ENCODE measurements around the gene CDY2A.
"Not testable (repeated sequence)": the region's sequence is repeated elsewhere in the genome, so short reads cannot be mapped to it uniquely, and the experiment has no call there.

The CDY2A gene, protein sequence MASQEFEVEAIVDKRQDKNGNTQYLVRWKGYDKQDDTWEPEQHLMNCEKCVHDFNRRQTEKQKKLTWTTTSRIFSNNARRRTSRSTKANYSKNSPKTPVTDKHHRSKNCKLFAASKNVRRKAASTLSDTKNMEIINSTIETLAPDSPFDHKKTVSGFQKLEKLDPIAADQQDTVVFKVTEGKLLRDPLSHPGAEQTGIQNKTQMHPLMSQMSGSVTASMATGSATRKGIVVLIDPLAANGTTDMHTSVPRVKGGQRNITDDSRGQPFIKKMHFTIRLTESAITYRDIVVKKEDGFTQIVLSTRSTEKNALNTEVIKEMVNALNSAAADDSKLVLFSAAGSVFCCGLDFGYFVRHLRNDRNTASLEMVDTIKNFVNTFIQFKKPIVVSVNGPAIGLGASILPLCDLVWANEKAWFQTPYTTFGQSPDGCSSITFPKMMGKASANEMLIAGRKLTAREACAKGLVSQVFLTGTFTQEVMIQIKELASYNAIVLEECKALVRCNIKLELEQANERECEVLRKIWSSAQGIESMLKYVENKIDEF

DNA sequence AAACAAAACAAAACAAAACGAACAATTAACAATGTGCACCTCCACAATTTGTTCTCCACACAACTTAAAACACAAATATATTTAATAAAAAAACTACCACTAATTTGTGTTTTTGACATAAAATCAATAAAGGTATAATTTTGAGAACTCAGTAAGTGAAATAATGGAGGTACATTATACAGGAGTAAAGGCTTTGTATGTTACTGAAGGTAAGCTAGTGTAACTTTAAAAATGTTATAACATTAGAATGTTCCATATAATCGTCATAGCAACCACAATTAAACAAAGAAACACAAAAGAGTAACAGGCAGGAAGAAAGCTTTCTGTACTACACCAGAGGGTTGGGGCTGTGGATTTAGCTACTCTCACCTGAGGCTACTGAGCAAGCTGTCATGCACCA lies at the start of gene CDY2A:
CDY2A (plus strand) TSS at position 301 of the 400 bp plus-strand sequence. CDS start 328 bp downstream, outside the sequence.
- not testable (repeated sequence) for ATAC-seq (replicated peaks); H3K4me1 Mint-ChIP-seq; H3K36me3 Mint-ChIP-seq; H3K9me3 Mint-ChIP-seq; H3K27ac Mint-ChIP-seq; DNase-seq; H3K27me3 Mint-ChIP-seq; H3K4me3 Mint-ChIP-seq

DNA sequence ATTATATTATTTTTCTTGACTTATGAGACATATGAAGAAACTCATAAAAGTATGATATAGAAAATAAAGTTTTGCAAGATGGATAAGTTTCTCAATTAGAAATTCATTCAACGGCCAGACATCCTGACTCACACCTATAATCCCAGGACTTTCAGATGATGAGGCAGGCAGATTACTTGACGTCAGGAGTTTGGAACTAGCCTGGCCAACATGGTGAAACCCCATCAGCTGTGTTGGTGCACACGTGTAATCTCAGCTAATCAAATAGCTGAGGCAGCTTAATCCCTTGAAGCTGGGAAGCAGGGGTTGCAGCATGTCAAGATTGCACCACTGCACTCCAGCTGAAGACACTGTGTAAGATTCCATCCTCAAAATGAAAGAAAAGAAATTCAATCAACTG lies 28.0 kb upstream of the CDY2A start:
- not testable (repeated sequence) for H3K27me3 Mint-ChIP-seq; H3K4me3 Mint-ChIP-seq; H3K9me3 Mint-ChIP-seq; ATAC-seq (replicated peaks); H3K4me1 Mint-ChIP-seq; H3K27ac Mint-ChIP-seq; H3K36me3 Mint-ChIP-seq; DNase-seq

DNA sequence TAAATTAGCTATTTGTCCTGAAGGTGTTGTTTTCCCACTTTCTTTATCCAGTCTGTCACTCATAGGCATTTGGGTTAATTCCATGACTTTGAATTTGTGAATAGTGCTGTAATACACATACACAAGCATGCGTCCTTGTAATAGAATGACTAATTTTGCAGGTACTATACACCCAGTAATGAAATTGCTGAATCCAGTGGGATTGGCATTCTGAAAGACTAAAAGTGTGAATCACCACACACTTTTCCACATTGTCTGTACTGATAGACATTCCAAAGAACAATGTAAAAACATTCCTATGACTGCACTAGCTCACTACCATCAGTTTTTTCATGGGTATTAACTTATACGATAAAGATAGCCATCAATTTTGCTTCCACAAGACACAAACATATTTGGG lies 27.3 kb upstream of the CDY2A start:
- not testable (repeated sequence) for ATAC-seq (replicated peaks); H3K9me3 Mint-ChIP-seq; H3K27me3 Mint-ChIP-seq; H3K4me3 Mint-ChIP-seq; H3K4me1 Mint-ChIP-seq; DNase-seq; H3K36me3 Mint-ChIP-seq; H3K27ac Mint-ChIP-seq

DNA sequence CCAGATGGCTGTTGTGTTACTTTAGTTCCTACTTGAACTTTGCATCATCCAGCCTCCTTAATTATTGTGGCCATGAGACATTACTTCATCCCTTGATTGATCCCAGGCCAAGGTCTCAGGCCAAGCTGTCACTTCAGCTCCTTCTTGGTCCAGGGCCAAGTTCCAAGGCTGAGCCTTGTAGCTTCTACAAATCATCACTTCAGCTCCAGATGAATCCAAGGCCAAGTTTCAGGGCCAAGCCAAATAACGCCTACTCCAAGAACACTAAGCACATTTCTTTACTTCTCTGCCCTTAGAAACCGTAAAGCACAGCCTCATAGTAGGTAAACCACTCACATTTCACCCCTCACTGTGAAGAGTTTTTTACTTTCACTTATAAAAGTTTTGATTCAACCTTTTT lies 1.7 kb upstream of the CDY2A start:
- H3K27ac Mint-ChIP-seq; H3K4me3 Mint-ChIP-seq; ATAC-seq (replicated peaks); H3K9me3 Mint-ChIP-seq; H3K36me3 Mint-ChIP-seq; H3K27me3 Mint-ChIP-seq; H3K4me1 Mint-ChIP-seq; DNase-seq: not testable (repeated sequence)

DNA sequence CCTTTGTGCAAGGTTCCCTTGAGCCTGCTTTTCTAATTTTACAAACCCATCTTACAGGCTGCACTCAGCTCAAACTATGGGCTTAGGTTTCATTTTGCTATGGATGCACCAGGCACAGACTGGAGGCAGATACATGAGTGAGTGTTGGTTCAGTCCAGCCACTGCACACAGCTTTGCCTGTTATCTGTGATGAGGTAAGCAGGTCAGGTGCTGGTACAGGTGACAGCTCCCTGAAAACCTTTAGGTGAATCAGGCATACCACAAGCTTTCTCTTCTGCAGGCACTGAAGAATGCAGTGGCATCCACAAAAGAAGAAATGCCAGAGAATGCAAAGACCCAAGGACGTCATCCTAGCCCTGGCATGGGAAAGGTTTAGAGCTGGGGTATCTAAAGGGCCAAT lies 3.3 kb downstream of the CDY2A start:
- not testable (repeated sequence) for H3K4me1 Mint-ChIP-seq; ATAC-seq (replicated peaks); H3K27ac Mint-ChIP-seq; H3K9me3 Mint-ChIP-seq; H3K36me3 Mint-ChIP-seq; DNase-seq; H3K4me3 Mint-ChIP-seq; H3K27me3 Mint-ChIP-seq

DNA sequence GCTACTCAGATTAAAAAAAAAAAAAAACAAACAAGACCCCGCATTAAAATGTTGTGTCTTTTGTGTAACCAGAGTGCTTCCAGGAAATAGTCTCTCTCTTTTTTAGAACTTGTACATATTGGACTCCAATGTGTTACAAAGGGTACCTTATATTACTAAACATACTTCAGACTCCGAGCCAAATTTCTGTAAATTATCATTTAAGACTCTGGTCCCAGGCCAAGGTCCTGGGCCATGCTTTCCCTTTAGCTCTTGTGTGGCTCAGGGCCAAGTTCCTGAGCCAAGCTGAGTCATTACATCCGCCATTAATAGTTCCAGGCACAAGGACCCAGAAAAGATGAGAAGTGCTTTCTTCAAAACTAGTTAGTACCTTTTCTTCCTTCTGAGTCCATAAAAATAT lies 4.6 kb downstream of the CDY2A start:
- not testable (repeated sequence) for ATAC-seq (replicated peaks); DNase-seq; H3K27me3 Mint-ChIP-seq; H3K9me3 Mint-ChIP-seq; H3K4me1 Mint-ChIP-seq; H3K27ac Mint-ChIP-seq; H3K36me3 Mint-ChIP-seq; H3K4me3 Mint-ChIP-seq

DNA sequence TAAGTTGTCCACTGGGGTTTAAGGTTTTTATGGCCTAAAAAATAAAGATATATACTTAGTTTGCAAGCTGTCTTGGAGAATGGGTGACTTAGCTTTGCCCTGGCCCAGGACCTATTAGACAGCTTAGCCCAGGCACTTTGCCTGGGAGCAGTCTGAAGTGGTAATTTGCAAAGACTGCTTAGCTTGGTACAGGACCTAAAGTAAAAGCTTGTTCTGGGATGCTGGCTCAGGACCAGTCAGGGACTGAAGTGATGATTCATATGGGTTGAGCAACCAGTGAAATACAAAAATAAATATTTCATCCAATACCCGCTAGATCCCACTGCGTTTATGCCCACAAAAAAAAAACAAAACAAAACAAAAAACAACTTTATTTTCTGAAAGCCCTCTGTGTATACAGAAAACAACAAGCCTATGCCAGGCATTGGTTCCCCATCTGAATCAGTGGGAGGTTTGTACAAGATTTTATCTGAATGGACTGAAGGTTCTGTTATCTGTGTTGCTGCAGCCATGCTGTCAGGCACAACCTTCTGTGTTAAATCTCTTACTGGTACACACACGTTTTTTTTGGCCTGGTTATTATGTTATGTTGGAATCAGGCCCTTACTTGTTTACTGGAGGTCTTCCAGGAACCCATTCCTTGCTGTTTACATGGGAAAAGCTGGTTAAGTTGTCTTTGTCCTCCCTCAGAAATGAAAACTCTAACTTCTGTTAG lies 8.7 kb downstream of the CDY2A start:
- H3K4me1 Mint-ChIP-seq; ATAC-seq (replicated peaks); DNase-seq; H3K4me3 Mint-ChIP-seq; H3K9me3 Mint-ChIP-seq; H3K27me3 Mint-ChIP-seq; H3K27ac Mint-ChIP-seq; H3K36me3 Mint-ChIP-seq: not testable (repeated sequence)

DNA sequence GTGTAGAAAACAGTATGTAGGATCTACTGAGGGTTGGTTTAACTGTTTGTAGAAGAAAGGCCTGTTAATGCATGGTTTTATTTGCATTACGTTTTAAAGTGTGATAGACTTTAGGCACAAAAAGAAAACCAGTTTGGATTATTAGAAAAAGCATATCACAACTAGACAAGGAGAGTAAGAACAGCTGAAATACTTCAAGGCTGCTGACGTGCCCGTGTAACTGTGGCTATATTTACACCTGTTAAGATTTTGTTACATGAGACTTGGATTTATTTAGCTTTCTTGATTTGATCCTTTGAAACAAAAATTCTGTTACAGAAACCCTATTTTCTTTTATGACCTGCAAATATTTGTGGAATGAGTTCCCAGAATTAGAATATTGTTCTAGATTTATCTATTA lies 9.3 kb downstream of the CDY2A start:
- H3K27me3 Mint-ChIP-seq: not testable (repeated sequence)

DNA sequence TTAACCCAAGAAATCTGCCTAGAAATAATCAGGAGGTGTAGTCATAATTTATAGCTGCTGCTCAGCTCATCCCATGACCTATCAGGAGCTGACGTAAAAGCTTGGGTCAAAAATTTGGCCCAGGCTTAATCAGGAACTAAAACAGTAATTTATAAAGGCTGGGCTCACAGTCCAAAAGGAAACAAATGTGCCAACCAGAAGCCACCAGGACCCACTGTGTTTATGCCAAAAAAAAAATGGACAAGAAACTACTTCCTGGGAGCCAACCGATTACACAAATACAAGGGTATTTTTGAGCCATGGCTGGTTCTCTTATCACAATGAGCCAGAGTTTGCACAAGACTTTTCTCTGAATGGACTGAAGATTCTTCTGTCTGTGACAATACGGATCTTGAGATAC lies 19.4 kb downstream of the CDY2A start:
- not testable (repeated sequence) for H3K4me3 Mint-ChIP-seq; H3K27ac Mint-ChIP-seq; H3K9me3 Mint-ChIP-seq; H3K36me3 Mint-ChIP-seq; ATAC-seq (replicated peaks); H3K4me1 Mint-ChIP-seq; DNase-seq; H3K27me3 Mint-ChIP-seq

More for the DNA sequence above, 9.3 kb downstream of the CDY2A start:
- H3K27ac Mint-ChIP-seq; H3K4me1 Mint-ChIP-seq; H3K4me3 Mint-ChIP-seq; ATAC-seq (replicated peaks); DNase-seq; H3K9me3 Mint-ChIP-seq; H3K36me3 Mint-ChIP-seq: not testable (repeated sequence)

DNA sequence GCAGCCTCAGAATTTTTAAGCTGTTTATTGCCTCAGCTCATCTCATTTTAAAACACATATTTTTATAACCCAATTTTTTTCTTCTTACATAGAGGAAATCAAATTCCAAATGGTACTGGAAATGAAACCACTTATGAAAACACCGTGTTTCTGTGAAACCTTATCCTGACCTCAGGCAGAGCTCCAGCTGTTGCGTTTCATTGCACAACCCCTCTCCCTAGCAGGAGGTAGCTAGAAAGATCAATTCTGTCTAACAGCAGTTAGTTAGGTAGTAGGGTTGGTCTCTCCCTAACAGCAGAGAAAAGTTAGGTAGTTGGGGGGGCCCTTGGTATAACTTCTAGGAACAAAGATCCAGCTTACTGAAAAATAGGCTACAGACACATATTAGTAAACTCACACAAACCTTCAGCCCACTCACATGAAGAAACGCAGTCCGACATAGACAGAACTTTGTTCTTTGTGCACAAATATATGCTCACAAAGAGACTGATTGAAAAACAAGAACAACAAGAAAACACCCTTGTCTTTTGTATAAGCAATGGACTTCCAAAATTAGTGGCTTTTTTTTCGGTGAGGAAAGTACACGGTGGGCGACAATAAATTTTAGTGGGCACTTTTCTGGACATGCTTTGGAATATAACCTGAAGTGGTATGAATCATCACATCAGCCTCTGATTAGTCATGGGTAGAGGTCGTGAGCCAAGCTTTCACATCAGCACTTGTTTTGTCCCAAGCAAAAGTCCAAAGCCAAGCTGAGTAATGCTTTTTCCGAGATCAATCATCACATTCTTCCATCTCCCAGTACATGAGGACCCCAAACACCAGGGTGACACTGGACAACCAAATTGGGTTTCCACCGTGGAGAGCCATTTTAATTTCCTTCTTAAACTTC lies 22.8 kb downstream of the CDY2A start:
- not testable (repeated sequence) for H3K9me3 Mint-ChIP-seq; DNase-seq; ATAC-seq (replicated peaks); H3K4me3 Mint-ChIP-seq; H3K4me1 Mint-ChIP-seq; H3K27ac Mint-ChIP-seq; H3K27me3 Mint-ChIP-seq; H3K36me3 Mint-ChIP-seq

DNA sequence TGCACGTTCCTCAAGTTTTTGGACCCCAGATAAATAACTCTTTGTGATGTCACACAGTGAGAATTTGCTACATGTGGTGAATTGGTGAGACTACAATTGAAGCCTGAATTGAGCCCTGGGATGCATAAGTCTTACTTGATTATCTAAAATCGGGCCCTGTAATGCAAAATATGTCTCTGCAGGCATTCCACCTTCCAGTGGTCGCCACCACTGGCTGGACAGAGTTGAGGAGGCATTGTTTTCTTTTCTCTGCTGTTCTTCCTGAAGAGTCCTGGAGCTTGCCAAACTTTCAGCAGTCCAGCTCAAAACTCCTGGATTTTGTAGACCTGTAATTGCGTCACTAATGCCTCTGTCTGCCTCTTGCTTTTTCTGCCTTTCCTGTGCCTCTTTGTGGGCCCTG lies 23.5 kb downstream of the CDY2A start:
- not testable (repeated sequence) for H3K4me1 Mint-ChIP-seq; H3K9me3 Mint-ChIP-seq; H3K36me3 Mint-ChIP-seq; H3K4me3 Mint-ChIP-seq; H3K27ac Mint-ChIP-seq; DNase-seq; ATAC-seq (replicated peaks); H3K27me3 Mint-ChIP-seq

DNA sequence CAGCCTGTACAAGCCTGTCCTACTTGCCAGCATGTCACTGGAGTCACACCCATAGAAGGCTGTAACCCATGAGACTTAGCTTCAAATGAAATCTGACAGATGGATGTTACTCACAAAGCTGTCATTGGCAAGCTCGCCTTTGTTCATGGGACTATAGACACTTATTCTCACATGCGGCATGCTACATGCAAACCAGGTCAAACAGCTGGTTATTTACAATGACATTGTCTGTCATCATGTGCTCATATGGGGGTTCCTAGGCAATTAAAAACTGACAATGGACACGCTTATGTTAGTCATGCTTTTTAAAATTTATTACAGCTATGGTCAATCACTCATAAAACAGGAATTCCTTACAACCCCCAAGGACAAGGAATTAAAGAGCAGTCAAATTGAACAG lies 30.9 kb downstream of the CDY2A start:
- not testable (repeated sequence) for H3K4me3 Mint-ChIP-seq; H3K27ac Mint-ChIP-seq; ATAC-seq (replicated peaks)

DNA sequence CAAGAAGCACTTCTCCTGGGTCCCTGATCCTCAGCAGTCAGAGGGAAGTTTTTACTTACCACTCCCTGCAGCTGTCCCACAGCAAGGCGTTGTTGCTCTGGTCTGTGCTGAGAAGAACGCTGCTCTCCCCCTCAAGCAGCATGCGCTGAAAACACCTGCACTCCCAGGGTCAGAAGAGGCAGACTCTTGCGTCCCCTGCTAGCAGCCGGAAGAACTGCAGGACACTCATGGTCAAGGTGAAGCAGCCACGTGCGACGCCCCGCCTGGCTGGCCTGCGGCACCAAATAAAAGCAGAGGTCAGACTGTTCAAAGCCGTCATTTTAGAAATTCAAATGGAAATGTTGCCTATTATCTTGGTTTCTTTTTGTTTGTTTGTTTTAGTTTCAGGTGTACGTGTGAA lies 47.9 kb downstream of the CDY2A start:
- H3K9me3 Mint-ChIP-seq; H3K36me3 Mint-ChIP-seq; H3K27ac Mint-ChIP-seq; H3K27me3 Mint-ChIP-seq; DNase-seq; H3K4me3 Mint-ChIP-seq; H3K4me1 Mint-ChIP-seq; ATAC-seq (replicated peaks): not testable (repeated sequence)

More for the DNA sequence above, 30.9 kb downstream of the CDY2A start:
- not testable (repeated sequence) for H3K4me1 Mint-ChIP-seq, H3K36me3 Mint-ChIP-seq, DNase-seq, H3K9me3 Mint-ChIP-seq, H3K27me3 Mint-ChIP-seq
